Activated CD8-positive, alpha-beta memory T cell treated with anti-CD3 and anti-CD28 coated beads for 4 hours (primary cell): Measurements from ENCODE around the gene HPCAL1.

Experiments
- DNase-seq, 2 donors: peaks; one replicate each; pipeline ENCODE4 v3.0.0-alpha.2; 2020; ENCODE audit warnings: low read depth in 2 of 2

The HPCAL1 gene

GRCh38 chr2:10337449-10338269 lies 35.0 kb downstream of the HPCAL1 start:
- DNase-seq = no peak

DNA sequence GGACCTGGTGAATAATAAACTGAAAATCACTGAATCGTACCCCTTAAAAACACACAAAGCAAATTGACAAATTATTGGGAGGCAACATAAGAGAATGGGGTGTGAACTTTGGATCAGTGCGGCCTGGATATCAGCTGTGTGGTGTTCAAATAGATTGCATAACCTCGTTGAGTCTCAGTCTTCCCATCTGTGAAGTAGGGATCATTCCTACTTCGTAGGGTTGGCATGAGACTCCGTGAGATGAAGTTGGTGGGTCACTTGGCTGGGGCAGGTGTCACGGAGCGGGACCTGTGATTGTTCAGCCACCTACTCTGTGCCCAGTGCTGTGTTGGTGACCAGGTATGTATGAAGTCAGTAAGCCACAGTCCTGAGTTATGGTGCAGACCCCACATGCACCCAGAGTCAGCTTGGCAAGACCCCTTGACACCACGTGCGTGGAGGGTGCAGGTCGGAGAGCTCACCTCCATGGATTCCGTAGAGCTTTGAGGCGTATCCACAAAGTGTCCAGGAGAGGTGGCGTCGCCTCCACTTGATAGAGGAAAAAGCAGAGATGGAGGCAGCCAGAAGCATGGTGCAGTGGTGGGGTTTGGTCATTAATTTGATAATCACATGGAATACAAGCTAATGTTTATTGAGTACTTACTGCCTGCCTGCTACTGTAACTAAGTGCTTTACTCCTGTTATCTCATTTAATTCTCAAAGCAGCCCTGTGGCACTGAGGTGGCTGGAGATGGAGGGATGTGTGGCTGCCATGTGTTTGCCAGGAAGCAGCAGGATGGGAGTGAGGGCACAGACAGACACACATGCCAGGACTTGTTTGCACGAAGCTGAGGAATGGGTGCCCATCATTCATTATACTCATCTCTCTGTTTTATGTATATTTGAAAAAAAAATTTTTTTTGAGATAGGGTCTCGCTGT lies 35.8 kb downstream of the HPCAL1 start:
- DNase-seq = no peak

DNA sequence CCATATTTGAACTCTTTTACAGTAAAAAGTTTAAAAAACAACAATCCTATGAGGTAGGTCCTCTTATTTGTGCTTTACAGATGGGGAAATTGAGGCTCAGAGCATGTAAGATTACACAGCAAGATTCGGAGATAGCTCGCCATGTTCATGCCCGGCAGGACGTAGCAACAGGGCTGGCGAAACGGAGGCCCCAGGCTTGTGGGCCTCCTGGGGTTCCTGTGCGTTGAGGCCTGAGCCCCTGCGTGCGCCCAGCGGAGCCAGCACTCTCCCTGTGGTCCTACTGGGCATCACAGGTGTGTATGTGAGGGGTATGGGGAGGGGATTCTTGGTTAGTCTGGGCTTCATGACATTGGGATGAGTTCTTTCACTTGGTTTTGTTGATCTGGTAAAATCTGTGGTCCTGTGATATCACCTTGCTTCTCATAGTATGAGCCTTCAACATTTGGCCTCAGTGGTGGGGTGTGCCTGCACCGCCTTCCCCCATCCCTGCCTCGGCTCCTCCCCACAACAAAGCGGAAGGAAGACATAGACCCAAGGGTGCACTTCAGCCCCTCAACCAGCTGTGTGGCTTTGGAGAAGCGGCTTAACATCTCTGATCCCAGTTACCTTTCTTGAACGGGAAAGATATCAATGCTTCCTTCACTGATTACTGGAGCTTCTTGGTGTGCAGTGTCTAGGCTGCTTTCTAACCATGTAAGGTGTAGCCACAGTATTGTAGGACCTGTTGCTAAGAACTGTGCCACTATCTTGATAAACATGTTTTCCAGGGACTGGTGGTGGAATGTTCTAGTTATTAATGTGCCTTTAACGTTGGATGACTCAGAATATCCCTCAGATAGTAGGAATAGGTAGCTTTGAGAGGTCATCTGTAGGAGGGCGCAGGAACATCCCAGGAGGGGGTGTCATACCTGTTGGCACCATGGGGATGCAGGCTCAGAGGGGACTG lies 37.2 kb downstream of the HPCAL1 start:
- no peak for DNase-seq

DNA sequence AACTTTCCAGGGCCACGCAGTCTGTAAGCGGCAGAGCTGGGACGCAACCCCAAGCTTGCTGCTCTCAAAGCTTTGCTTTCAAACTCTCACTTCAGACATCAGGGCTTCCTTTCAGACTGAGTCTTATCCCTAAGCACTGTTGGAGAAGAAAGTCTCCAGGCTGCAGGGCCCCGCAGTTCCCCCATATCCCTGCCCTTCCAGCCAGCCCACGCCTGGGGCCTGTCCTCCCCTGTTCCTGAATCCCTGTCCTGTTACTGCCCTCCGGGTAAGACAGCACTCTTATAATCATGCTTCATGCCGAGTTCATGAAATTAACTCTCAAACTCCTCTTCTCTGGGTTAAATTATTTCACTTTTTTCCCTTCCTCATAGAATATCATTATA lies 37.9 kb downstream of the HPCAL1 start:
- DNase-seq = no peak

DNA sequence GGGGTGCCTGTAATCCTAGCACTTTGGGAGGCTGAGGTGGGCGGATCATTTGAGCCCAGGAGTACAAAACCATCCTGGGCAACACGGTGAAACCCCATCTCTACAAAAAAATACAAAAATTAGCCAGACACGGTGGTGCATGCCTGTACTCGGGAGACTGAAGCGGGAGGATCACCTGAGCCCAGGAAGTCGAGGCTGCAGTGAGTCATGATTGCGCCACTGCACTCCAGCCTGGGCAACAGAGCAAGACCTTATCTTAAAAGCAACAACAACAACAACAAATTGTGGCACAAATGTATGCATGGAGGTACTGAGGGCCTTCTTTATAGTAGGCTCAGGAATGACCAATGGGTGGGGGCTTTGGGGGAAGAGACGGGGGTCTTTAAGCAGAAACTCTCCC lies 38.5 kb downstream of the HPCAL1 start:
- DNase-seq = no peak

- DNase-seq = no peak
Observed at GRCh38 chr2:10342245-10342951, 39.7 kb downstream of the HPCAL1 start.

- no peak for DNase-seq
Observed at GRCh38 chr2:10343191-10343590, 40.5 kb downstream of the HPCAL1 start.

- no peak for DNase-seq
Observed at GRCh38 chr2:10343658-10344057, 41.0 kb downstream of the HPCAL1 start.

- DNase-seq = no peak
Observed at GRCh38 chr2:10344105-10345066, 41.7 kb downstream of the HPCAL1 start.

- DNase-seq = no peak
Observed at GRCh38 chr2:10345126-10345525, 42.4 kb downstream of the HPCAL1 start.

- DNase-seq = no peak
Observed at GRCh38 chr2:10345813-10346212, 43.1 kb downstream of the HPCAL1 start.

DNA sequence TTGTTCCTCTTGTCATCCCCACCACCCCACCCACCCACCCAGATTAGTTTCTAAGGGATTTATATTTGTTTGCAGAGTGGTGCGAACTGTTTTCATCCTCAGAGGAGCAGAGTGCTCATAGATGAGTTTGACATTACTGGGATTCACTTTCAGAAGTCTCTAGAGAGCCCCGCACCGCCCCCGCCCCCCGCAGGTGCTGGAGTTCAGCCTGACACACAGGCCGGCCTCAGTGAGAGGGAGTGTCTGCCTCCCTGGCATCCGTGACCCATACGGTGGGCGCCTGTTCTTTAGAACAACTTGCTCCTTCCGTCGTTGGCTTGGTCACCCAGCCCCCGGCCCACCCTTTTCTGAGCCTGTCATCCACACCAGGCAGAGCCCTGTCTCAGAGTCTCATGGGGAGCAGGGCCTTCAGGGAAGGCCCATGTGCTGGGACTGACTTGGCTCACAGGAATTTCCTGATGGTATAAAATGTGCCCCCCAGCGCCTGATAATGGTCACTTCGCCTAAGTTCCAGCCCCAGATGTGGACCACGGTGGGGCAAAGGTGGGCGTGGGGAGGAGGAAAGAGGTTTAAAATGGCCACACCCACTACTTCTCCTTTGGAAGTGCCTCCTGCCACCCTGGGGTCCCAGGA lies 44.3 kb downstream of the HPCAL1 start:
- DNase-seq = no peak

DNA sequence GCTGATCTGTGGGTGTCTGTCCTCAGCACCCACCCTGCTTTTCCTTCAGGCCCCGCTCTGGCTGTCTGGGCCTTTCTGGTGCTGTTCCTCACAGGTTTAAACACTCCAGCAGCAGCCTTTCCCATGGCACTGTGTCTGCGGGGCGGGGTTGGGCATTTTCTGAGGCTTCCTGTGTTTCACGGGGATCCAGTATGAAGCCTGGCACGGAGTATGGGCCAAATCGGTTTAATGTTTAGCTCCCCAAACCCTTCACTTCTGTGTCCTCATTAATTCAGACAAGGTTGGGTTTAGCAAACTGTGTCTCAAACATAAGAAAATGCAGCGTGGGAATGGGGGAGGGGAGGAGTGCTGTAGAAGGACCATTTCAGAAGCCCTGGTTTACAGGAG lies 44.9 kb downstream of the HPCAL1 start:
- no peak for DNase-seq

GRCh38 chr2:10348891-10349290 lies 46.2 kb downstream of the HPCAL1 start:
- no peak for DNase-seq

- no peak for DNase-seq
Observed at GRCh38 chr2:10350761-10351160, 48.1 kb downstream of the HPCAL1 start.

- DNase-seq = no peak
Observed at GRCh38 chr2:10352361-10352760, 49.7 kb downstream of the HPCAL1 start.

DNA sequence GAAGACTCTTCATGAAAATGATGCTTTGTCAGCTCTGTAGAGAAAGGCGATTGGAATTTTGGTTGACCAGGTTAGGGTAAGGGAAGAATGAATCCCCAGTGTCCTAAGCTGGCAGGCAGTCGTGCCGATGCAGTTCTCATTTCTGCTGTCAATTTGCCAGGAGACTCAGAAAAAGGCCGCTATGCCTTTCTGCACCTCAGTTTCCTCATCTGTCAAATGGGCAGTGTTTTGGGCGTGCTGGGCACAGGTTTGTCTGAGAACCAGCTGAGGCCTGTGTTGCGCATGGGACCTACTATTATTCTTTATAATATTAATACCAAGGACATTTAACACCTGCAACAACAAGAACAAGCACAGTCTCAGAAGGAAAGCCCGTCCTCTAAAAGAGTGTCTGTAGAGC lies 50.3 kb downstream of the HPCAL1 start:
- no peak for DNase-seq

DNA sequence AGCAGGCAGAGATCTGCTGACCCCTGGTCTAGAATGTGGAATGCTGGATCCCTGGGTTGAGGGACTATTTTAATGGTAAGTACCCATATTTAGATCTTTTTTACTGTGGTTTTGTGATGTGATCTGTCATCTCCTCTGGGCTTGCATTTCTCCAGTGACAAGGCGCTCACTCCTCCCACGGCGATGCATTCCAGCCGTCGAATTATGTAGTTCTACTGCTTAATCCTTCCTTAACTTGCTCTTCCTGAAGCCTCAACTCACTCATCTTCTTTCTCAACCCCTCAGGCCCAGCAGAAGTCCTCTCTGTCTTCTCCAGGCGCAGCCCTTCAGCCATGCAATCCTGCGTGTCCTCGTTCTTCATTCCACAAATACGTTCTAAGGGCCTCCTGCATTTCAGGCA lies 51.2 kb downstream of the HPCAL1 start:
- DNase-seq = no peak

GRCh38 chr2:10354399-10354798 lies 51.7 kb downstream of the HPCAL1 start:
- no peak for DNase-seq
